Measurements from ENCODE around the gene PCSK5. TPM values are rescaled to one million over a fixed set of nuclear protein-coding genes. Genes with fewer than 3 reads are reported as not detected.

Gene PCSK5
- total RNA-seq, 1 donor from 2014 or later = 18.3 TPM

DNA sequence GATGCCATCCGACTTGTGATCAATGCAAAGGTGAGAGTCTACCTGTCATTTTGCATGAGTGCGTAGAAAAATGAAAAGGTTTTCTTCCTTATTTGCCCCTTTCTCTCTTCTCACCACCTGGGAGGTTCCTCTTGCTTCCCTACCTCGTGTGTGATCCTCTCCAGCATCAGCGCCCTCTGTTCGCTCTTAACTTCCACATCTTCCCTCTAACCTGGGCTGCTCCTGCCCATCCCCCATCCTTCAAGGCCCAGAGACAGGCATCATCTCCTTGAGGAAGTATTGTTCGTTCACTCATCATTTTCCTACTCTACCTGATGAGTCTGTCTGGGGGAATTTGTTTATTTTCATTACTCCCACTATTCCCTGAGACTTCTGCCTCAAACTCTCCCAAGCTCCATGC is 447.9 kb downstream of the PCSK5 start:
- TF ChIP-seq CTCF (IDR thresholded peaks at IDR 0.05) = no peak
- no peaks in the 10 kb centered on the region for H3K36me3 Mint-ChIP-seq (ENCODE audit: unreplicated experiment)
- H3K4me1 Mint-ChIP-seq (ENCODE audit: unreplicated experiment) = no peaks in the 10 kb centered on the region
- no peak for DNase-seq (ENCODE audit: extremely low spot score, unreplicated experiment)
- peaks cover 44% of the 10 kb centered on the region for H3K27me3 Mint-ChIP-seq (ENCODE audit: unreplicated experiment)
- no peak overlapping the region for H3K27ac Mint-ChIP-seq (ENCODE audit: unreplicated experiment)
- no peak overlapping the region for H3K4me3 Mint-ChIP-seq (ENCODE audit: unreplicated experiment)
- no peaks in the 10 kb centered on the region for H3K9me3 Mint-ChIP-seq (ENCODE audit: unreplicated experiment)

DNA sequence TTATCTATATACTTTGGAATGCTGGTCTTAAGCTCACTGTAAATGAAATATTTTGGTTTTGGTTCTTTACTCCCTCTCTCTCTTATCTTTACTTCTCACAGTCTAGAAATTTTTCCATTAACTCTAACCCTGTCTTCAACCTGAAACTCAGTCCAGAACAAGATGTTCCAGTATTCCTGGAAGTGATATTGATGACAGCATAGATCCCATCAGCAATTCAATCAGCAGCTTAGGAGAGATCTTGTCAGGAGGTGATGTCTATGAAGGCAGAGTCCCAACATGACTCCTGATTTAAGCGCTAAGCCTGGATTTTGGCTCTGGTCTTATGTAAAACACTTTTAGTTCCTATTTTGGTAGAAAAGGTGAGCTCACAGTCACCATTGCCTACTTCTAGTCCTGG is 451.1 kb downstream of the PCSK5 start:
- DNase-seq (ENCODE audit: extremely low spot score, unreplicated experiment) = no peak
- Mint-ChIP-seq H3K27me3 (ENCODE audit: unreplicated experiment) (peaks cover 28% of the 10 kb centered on the region), H3K4me1 (ENCODE audit: unreplicated experiment) (no peaks in the 10 kb centered on the region), H3K9me3 (ENCODE audit: unreplicated experiment) (no peaks in the 10 kb centered on the region), H3K27ac (ENCODE audit: unreplicated experiment) (no peak overlapping the region), H3K36me3 (ENCODE audit: unreplicated experiment) (no peaks in the 10 kb centered on the region), H3K4me3 (ENCODE audit: unreplicated experiment) (no peak overlapping the region)
- TF ChIP-seq CTCF (IDR thresholded peaks at IDR 0.05) = no peak

DNA sequence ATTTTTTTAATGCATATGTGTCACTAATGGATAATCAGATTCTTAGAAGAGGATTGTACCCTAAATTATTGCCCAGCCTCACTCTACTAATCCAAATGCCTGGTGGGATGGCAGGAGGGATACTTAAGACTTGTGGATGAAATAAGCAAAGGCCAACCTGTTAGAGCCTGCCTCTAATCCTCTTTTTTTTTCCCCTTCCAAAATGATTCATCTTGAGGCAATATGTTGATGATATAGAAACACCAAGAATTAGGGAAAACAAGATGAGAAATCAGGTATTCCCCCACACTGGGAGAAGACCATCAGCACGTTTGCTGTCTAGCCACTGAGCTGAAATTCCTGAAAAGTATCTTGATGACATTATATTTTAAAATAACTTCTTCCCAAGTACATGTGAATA is 451.7 kb downstream of the PCSK5 start:
- no peak for TF ChIP-seq CTCF (IDR thresholded peaks at IDR 0.05)
- no peaks in the 10 kb centered on the region for H3K4me1 Mint-ChIP-seq (ENCODE audit: unreplicated experiment)
- no peaks in the 10 kb centered on the region for H3K9me3 Mint-ChIP-seq (ENCODE audit: unreplicated experiment)
- H3K36me3 Mint-ChIP-seq (ENCODE audit: unreplicated experiment) = no peaks in the 10 kb centered on the region
- no peak for DNase-seq (ENCODE audit: extremely low spot score, unreplicated experiment)
- H3K4me3 Mint-ChIP-seq (ENCODE audit: unreplicated experiment) = no peak overlapping the region
- peaks cover 28% of the 10 kb centered on the region for H3K27me3 Mint-ChIP-seq (ENCODE audit: unreplicated experiment)
- H3K27ac Mint-ChIP-seq (ENCODE audit: unreplicated experiment) = no peak overlapping the region

GRCh38 chr9:76342858-76343257 is 452.4 kb downstream of the PCSK5 start:
- peaks cover 28% of the 10 kb centered on the region for H3K27me3 Mint-ChIP-seq (ENCODE audit: unreplicated experiment)
- no peaks in the 10 kb centered on the region for H3K4me1 Mint-ChIP-seq (ENCODE audit: unreplicated experiment)

DNA sequence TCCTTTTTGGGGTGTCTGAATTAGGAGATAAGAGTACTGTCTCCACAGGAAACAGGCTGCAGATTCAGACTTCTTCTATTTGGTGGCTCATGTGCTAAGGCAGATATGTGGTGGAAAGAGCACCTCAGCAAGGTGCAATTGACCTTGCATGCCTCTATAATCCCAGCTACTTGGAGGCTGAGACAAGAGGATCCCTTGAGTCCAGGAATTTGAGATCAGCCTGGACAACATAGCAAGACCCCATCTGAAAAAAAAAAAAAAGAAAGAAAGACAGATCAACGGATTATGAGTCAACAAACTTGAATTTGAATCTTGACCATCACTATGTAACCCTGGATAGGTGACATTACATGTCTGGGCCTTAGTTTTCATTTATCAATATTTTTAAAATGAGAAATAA is 459.4 kb downstream of the PCSK5 start:
- Mint-ChIP-seq H3K27ac (ENCODE audit: unreplicated experiment) (no peak overlapping the region), H3K4me3 (ENCODE audit: unreplicated experiment) (no peak overlapping the region), H3K27me3 (ENCODE audit: unreplicated experiment) (peaks cover 31% of the 10 kb centered on the region), H3K4me1 (ENCODE audit: unreplicated experiment) (no peaks in the 10 kb centered on the region), H3K9me3 (ENCODE audit: unreplicated experiment) (no peaks in the 10 kb centered on the region), H3K36me3 (ENCODE audit: unreplicated experiment) (no peaks in the 10 kb centered on the region)
- no peak for DNase-seq (ENCODE audit: extremely low spot score, unreplicated experiment)
- no peak for TF ChIP-seq CTCF (IDR thresholded peaks at IDR 0.05)

More at GRCh38 chr9:76342858-76343257, 452.4 kb downstream of the PCSK5 start:
- no peak overlapping the region for H3K4me3 Mint-ChIP-seq (ENCODE audit: unreplicated experiment)
- H3K9me3 Mint-ChIP-seq (ENCODE audit: unreplicated experiment) = no peaks in the 10 kb centered on the region
- H3K36me3 Mint-ChIP-seq (ENCODE audit: unreplicated experiment) = no peaks in the 10 kb centered on the region
- no peak for TF ChIP-seq CTCF (IDR thresholded peaks at IDR 0.05)
- H3K27ac Mint-ChIP-seq (ENCODE audit: unreplicated experiment) = no peak overlapping the region
- no peak for DNase-seq (ENCODE audit: extremely low spot score, unreplicated experiment)
